ENCODE measurements around the gene UBR4. TPM values are rescaled to one million over a fixed set of nuclear protein-coding genes. Genes with fewer than 3 reads are reported as not detected.

UBR4 gene
- total and polyA plus RNA-seq, 2 donors from 2014 or later, result 167 to 319 TPM

GRCh38 chr1:19080721-19081120 is 129.3 kb downstream of the UBR4 start:
- DNase-seq (no peak), FAIRE-seq (no peak)
- peak overlapping the region in 1 of 3 donors; percentile 43 for H3K9ac ChIP-seq (ENCODE audit: low read length in 3 of 3)
- TF ChIP-seq CTCF (IDR thresholded peaks at IDR 0.05; ENCODE audit: borderline replicate concordance, extremely low read depth, insufficient read depth), result no peak
- intact Hi-C loops (cut with DNase I), result no loop called here
- H3K27me3 ChIP-seq (ENCODE audit: control insufficient read depth, insufficient read depth, low read length), result no peaks in the 10 kb centered on the region
- peak overlapping the region; percentile 89 to 95 for H3K27ac ChIP-seq (ENCODE audit: low read depth in 2 of 2, low read length in 2 of 2)
- peaks cover 7 to 23% (median 21%) of the 10 kb centered on the region in 3 donors for H3K4me1 ChIP-seq (ENCODE audit: control insufficient read depth in 2 of 3, insufficient read depth in 2 of 3, low read depth in 1 of 3, low read length in 3 of 3)
- peaks cover 22 to 69% (median 44%) of the 10 kb centered on the region in 3 donors for H3K36me3 ChIP-seq (ENCODE audit: control insufficient read depth in 2 of 3, insufficient read depth in 3 of 3, low read length in 3 of 3)
- H3K9me3 ChIP-seq (ENCODE audit: control insufficient read depth in 2 of 3, insufficient read depth in 1 of 3, low read length in 3 of 3), result no peaks in the 10 kb centered on the region
- no peak overlapping the region for H3K4me3 ChIP-seq (ENCODE audit: low read length in 3 of 3)

- H3K36me3 ChIP-seq (ENCODE audit: control insufficient read depth in 2 of 3, insufficient read depth in 3 of 3, low read length in 3 of 3), result peaks cover 22 to 69% (median 47%) of the 10 kb centered on the region in 3 donors
- peak; percentile 64 for FAIRE-seq
- H3K9ac ChIP-seq (ENCODE audit: low read length in 3 of 3), result peak overlapping the region in 1 of 3 donors; percentile 48
- no peaks in the 10 kb centered on the region for H3K27me3 ChIP-seq (ENCODE audit: control insufficient read depth, insufficient read depth, low read length)
- peak overlapping the region; percentile 89 to 95 for H3K27ac ChIP-seq (ENCODE audit: low read depth in 2 of 2, low read length in 2 of 2)
- intact Hi-C loops (cut with DNase I), result no loop called here
- no peaks in the 10 kb centered on the region for H3K9me3 ChIP-seq (ENCODE audit: control insufficient read depth in 2 of 3, insufficient read depth in 1 of 3, low read length in 3 of 3)
- DNase-seq, result peak in 4 of 5 donors; percentile 62 to 91 (median 84)
- TF ChIP-seq CTCF (IDR thresholded peaks at IDR 0.05; ENCODE audit: borderline replicate concordance, extremely low read depth, insufficient read depth), result no peak
- peak overlapping the region in 1 of 3 donors; percentile 8 for H3K4me3 ChIP-seq (ENCODE audit: low read length in 3 of 3)
- peaks cover 7 to 26% (median 25%) of the 10 kb centered on the region in 3 donors for H3K4me1 ChIP-seq (ENCODE audit: control insufficient read depth in 2 of 3, insufficient read depth in 2 of 3, low read depth in 1 of 3, low read length in 3 of 3)
Observed at GRCh38 chr1:19079541-19080472, 130.3 kb downstream of the UBR4 start.

- FAIRE-seq, result no peak
- Histone ChIP-seq H3K27ac (ENCODE audit: low read depth in 2 of 2, low read length in 2 of 2) (peak overlapping the region; percentile 89 to 95), H3K4me3 (ENCODE audit: low read length in 3 of 3) (no peak overlapping the region), H3K4me1 (ENCODE audit: control insufficient read depth in 2 of 3, insufficient read depth in 2 of 3, low read depth in 1 of 3, low read length in 3 of 3) (peaks cover 7 to 26% (median 25%) of the 10 kb centered on the region in 3 donors), H3K9me3 (ENCODE audit: control insufficient read depth in 2 of 3, insufficient read depth in 1 of 3, low read length in 3 of 3) (no peaks in the 10 kb centered on the region), H3K36me3 (ENCODE audit: control insufficient read depth in 2 of 3, insufficient read depth in 3 of 3, low read length in 3 of 3) (peaks cover 22 to 63% (median 40%) of the 10 kb centered on the region in 3 donors), H3K27me3 (ENCODE audit: control insufficient read depth, insufficient read depth, low read length) (no peaks in the 10 kb centered on the region), H3K9ac (ENCODE audit: low read length in 3 of 3) (peak overlapping the region in 1 of 3 donors; percentile 48)
- TF ChIP-seq CTCF (IDR thresholded peaks at IDR 0.05; ENCODE audit: borderline replicate concordance, extremely low read depth, insufficient read depth), result no peak
- no peak for DNase-seq
- intact Hi-C loops (cut with DNase I), result no loop called here
Observed at GRCh38 chr1:19078536-19078935, 131.5 kb downstream of the UBR4 start.
